GM18498 (cell line): ENCODE measurements around the gene TRNAU1AP.

Experiments
- ATAC-seq: cut with Tn5 transposase; IDR thresholded peaks from one replicate; pipeline ENCODE4 v1.9.1; 2021; ENCODE audit warnings: mild to moderate bottlenecking, moderate library complexity; ENCODE audit not compliant: unreplicated experiment

Gene TRNAU1AP

GRCh38 chr1:28604411-28604810 lies 51.5 kb downstream of the TRNAU1AP start:
- no peak for ATAC-seq

GRCh38 chr1:28604962-28605361 lies 52.1 kb downstream of the TRNAU1AP start:
- ATAC-seq = no peak

- no peak for ATAC-seq
These were observed 53.9 kb downstream of the TRNAU1AP start for GRCh38 chr1:28606771-28607170.

GRCh38 chr1:28613175-28613574 lies 60.3 kb downstream of the TRNAU1AP start:
- ATAC-seq = no peak
